AG04449 (cell line): ENCODE results near the gene SEPTIN14.
"Not testable (repeated sequence)": the region's sequence is repeated elsewhere in the genome, so short reads cannot be mapped to it uniquely, and the experiment has no call there.

ENCODE experiments used
- CTCF ChIA-PET: fragments of 350-600 bp; formaldehyde crosslinking; extraction: SDS; loops from one replicate; lab custom pipeline; 2021; ENCODE audit warnings: antibody characterized with exemption; lab: Yijun Ruan, JAX
- POLR2A ChIA-PET: fragments of 400-600, 350-600 bp; formaldehyde crosslinking; extraction: SDS; loops from one replicate; lab custom pipeline; 2020; ENCODE audit warnings: antibody characterized with exemption, inconsistent platforms; lab: Yijun Ruan, JAX
- DNase-seq: peaks from one replicate; pipeline ENCODE4 v3.0.0-alpha.2; 2010; ENCODE audit warnings: low read depth, low spot score
- H3K4me3 ChIP-seq: 2 replicates; pipeline ENCODE4 v1.5.1; 2011; ENCODE audit warnings: low read depth, mild to moderate bottlenecking, control low read depth, low read length
- TF ChIP-seq, protein P1 (sequence below): IDR thresholded peaks from one replicate; pipeline ENCODE4 v1.5.1; 2011; ENCODE audit warnings: mild to moderate bottlenecking, moderate library complexity, low read length, control low read depth, inconsistent platforms; ENCODE audit not compliant: insufficient read depth; ENCODE audit errors: missing control alignments

The SEPTIN14 gene

GRCh38 chr7:55786901-55787300, 75.7 kb downstream of the SEPTIN14 start:
- TF ChIP-seq, protein P1, sequence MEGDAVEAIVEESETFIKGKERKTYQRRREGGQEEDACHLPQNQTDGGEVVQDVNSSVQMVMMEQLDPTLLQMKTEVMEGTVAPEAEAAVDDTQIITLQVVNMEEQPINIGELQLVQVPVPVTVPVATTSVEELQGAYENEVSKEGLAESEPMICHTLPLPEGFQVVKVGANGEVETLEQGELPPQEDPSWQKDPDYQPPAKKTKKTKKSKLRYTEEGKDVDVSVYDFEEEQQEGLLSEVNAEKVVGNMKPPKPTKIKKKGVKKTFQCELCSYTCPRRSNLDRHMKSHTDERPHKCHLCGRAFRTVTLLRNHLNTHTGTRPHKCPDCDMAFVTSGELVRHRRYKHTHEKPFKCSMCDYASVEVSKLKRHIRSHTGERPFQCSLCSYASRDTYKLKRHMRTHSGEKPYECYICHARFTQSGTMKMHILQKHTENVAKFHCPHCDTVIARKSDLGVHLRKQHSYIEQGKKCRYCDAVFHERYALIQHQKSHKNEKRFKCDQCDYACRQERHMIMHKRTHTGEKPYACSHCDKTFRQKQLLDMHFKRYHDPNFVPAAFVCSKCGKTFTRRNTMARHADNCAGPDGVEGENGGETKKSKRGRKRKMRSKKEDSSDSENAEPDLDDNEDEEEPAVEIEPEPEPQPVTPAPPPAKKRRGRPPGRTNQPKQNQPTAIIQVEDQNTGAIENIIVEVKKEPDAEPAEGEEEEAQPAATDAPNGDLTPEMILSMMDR: no peak
- ChIA-PET CTCF (no interaction called here), POLR2A (interaction anchor here (1.1 kb wide), 1 partner anchor 17 kb away, joined by 3 read pairs; no protein-coding TSS in a partner anchor)
- H3K4me3 ChIP-seq: no peak overlapping the region
- no peak for DNase-seq

GRCh38 chr7:55785444-55785843, 77.1 kb downstream of the SEPTIN14 start:
- CTCF ChIA-PET: interaction anchor here (0.6 kb wide), 1 partner anchor 179 kb away, joined by 3 read pairs; no protein-coding TSS in a partner anchor
- POLR2A ChIA-PET, H3K4me3 ChIP-seq, DNase-seq: not testable (repeated sequence)

DNA sequence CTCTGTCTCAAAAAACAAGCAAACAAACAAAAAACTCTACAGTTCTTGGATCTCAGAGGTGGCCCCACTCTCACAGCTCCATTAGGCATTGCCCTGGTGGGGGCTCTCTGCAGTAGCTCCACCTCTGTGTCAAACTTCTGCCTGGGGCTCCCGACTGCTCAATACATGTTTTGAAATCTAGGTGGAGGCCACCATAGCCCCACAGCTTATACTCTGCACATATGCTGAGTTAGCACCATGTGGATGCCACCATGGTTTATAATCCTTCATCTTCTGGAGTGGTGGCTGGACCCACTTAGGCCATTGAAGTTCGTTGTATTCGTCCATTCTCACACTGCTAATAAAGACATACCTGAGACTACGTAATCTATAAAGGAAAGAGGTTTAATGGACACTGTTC, 78.4 kb downstream of the SEPTIN14 start:
- ChIA-PET POLR2A (no interaction called here), CTCF (interaction anchor here (0.5 kb wide), 1 partner anchor 180 kb away, joined by 3 read pairs; no protein-coding TSS in a partner anchor)
- TF ChIP-seq, protein P1: no peak
- DNase-seq: no peak
- H3K4me3 ChIP-seq: no peak overlapping the region

DNA sequence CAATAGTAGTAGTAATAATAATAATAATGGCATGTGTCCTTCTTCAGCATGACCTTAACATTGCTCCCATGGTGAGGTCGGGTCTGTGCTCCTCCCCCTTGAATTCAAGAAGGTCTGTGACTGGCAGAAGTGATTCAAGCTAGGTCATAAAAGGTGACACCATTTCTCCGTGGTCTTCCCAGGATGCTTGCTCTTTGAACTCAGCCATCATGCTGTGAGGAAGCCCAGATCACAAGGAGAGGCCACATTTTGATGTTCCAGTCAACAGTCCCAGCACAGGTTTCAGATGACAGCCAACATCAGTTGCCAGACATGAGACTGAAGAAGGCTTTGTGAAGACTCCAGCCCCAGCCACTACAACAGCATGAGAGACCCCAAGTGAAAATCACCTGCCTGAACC, 83.9 kb downstream of the SEPTIN14 start:
- H3K4me3 ChIP-seq: no peak overlapping the region
- DNase-seq: no peak
- ChIA-PET CTCF (no interaction called here), POLR2A (no interaction called here)
- TF ChIP-seq, protein P1: no peak

DNA sequence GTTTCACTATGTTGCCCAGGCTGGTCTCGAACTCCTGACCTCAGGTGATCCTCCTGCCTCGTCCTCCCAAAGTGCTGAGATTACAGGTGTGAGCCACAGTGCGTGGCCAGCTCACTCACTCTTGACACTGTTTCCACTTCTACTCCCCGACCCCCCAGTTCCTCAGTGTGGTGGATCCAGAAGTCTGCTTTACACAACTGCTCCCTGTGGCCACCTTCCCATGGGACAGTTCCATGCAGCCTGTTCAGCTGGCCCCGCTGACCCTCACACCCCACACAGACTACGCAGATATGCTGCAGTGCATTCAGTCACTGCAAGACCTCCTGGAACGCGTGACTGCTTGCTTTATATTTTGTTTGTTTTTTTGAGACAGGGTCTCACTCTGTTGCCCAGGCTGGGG, 86.4 kb downstream of the SEPTIN14 start:
- TF ChIP-seq, protein P1: no peak
- POLR2A ChIA-PET: interaction anchor here (0.6 kb wide), 1 partner anchor 245 kb away, joined by 3 read pairs; no protein-coding TSS in a partner anchor
- CTCF ChIA-PET: no interaction called here
- no peak for DNase-seq
- H3K4me3 ChIP-seq: no peak overlapping the region

DNA sequence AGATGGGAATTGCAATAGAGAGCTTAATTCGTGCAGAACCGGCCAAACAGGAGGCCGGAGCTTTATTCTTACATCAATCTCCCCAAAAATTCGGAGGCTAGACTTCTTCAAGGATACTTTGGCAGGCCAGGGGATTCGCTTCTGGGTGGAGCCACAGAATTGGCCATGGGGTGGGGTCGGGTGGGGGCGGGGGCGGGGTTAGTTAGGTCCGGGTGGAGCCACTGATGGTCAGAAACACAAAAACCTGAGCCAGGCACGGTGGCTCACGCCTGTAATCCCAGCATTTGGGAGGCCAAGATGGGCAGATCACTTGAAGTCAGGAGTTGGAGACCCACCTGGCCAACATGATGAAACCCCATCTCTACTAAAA, 87.5 kb downstream of the SEPTIN14 start:
- TF ChIP-seq, protein P1: no peak
- no peak for DNase-seq
- CTCF ChIA-PET: no interaction called here
- no peak overlapping the region for H3K4me3 ChIP-seq
- POLR2A ChIA-PET: no interaction called here
